ENCODE measurements around the gene MBNL1.
"Not testable (repeated sequence)": the region's sequence is repeated elsewhere in the genome, so short reads cannot be mapped to it uniquely, and the experiment has no call there.

The MBNL1 gene

GRCh38 chr3:152395764-152396163 lies 127.0 kb downstream of the MBNL1 start:
- no peak for TF ChIP-seq CTCF (conservative IDR thresholded peaks at IDR 0.05; ENCODE audit: control insufficient read depth, insufficient read depth, low read depth, low read length)

GRCh38 chr3:152396867-152397266 lies 128.1 kb downstream of the MBNL1 start:
- DNase-seq (ENCODE audit: low read depth) = no peak
- H3K4me3 ChIP-seq (ENCODE audit: control insufficient read depth, low read depth, low read length) = no peak overlapping the region
- no peak for TF ChIP-seq CTCF (conservative IDR thresholded peaks at IDR 0.05; ENCODE audit: control insufficient read depth, insufficient read depth, low read depth, low read length)

More at GRCh38 chr3:152395764-152396163, 127.0 kb downstream of the MBNL1 start:
- no peak overlapping the region for H3K4me3 ChIP-seq (ENCODE audit: control insufficient read depth, low read depth, low read length)
- no peak for DNase-seq (ENCODE audit: low read depth)

DNA sequence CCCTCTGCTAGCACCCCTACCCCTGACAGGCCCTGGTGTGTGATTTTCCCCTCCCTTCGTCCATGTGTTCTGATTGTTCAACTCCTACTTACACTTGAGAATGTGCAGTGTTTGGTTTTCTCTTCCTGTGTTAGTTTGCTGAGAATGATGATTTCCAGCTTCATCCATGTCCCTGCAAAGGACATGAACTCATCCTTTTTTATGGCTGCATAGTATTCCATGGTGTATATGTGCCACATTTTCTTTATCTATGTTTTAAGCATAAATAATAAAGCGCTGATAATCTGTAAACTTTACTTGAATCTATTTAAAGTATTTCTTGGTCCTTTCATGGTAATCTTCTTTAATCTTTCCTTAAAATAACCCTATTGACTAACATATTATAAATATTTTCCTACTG lies 128.6 kb downstream of the MBNL1 start:
- DNase-seq (ENCODE audit: low read depth); H3K4me3 ChIP-seq (ENCODE audit: control insufficient read depth, low read depth, low read length): not testable (repeated sequence)

DNA sequence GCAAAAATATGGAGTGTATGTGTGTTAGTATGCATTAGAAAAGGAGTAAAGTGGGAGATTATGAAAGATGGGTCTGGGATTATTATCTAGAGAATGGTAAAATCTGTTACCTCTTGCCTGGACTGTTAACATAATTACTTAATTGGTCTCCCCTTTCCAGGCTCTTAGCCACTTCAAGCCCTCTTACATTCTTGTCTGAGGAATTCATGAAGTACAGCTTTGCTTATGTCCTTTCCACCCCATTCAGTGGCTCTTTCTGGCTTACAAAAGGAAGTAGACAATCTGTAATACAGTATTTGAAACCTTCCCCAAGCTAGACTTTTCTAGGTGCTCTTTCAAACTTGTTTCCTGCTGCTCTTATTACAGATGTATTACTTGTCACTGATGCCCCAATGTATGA lies 129.8 kb downstream of the MBNL1 start:
- H3K4me3 ChIP-seq (ENCODE audit: control insufficient read depth, low read depth, low read length) = no peak overlapping the region
- no peak for TF ChIP-seq CTCF (conservative IDR thresholded peaks at IDR 0.05; ENCODE audit: control insufficient read depth, insufficient read depth, low read depth, low read length)
- no peak for DNase-seq (ENCODE audit: low read depth)

DNA sequence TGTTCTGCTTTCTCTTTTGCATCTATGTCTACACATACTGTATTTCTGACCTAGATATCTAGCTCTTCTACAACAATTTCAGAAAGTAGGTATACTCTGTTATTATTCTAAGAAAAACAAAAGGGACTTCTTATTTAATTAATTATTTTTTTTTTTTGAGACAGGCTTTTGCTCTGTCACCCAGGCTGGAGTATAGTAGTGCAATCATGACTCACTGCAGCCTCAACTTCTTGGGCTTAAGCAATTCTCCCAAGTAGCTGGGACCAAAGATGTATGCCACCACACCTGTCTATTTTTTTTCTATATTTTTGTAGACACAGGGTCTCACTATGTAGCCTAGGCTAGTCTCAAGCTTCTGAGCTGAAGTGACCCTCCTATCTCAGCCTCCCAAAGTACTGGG lies 130.6 kb downstream of the MBNL1 start:
- H3K4me3 ChIP-seq (ENCODE audit: control insufficient read depth, low read depth, low read length) = no peak overlapping the region
- DNase-seq (ENCODE audit: low read depth) = peak; percentile 78
- TF ChIP-seq CTCF (conservative IDR thresholded peaks at IDR 0.05; ENCODE audit: control insufficient read depth, insufficient read depth, low read depth, low read length) = no peak

DNA sequence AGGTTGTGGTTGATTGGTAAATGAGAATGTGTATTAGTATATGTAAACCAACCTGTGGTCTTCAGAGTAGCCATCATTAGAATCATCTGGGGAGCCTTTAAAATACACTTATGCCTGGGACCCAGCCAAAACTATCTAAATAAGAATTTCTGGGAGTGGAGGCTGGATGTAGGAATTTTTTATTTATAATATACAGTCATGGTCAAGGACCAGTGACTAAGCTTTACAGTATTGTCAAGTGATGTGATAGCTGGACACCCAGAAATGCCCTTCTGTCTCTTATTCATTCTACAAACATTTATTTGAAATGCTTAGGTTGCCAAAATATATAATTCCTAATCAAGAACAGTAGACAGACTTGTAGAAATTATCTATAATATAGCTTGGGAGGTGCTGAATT lies 132.2 kb downstream of the MBNL1 start:
- DNase-seq (ENCODE audit: low read depth) = peak; percentile 73
- no peak overlapping the region for H3K4me3 ChIP-seq (ENCODE audit: control insufficient read depth, low read depth, low read length)
- no peak for TF ChIP-seq CTCF (conservative IDR thresholded peaks at IDR 0.05; ENCODE audit: control insufficient read depth, insufficient read depth, low read depth, low read length)

DNA sequence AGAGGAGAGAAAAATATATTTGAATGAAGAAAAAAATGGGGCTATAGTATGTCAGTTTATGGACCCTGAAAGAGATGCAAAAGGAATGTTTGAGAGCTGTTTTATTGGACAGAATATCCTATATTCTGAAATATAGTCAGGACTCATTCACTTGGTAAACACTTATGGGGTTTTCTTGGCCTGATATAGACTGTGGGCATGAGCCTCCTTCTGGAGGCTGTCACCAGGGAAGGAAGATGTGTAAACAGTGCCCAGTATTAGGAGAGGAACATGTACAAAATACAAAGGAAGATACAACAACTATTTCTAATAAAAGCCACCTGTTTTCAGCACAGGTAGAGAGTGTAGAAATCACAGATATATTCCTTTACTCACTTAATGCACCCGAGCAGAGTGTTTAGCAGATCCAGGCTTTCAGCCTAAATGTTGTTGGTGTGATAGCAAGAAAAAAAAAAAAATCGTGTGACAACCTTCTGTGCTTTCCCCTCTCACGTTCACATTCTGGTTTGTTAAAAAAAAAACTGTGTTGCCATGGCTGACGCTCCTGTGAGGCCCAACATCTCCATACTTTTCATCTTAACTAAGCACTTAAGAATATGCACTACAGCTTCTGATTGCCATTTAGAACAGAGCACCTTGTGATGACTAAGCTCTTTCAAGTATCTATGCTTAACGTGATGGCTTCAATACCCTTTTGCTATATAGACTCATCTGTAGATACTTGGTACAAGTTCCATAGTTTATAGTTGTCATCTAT lies 134.1 kb downstream of the MBNL1 start:
- no peak for DNase-seq (ENCODE audit: low read depth)
- TF ChIP-seq CTCF (conservative IDR thresholded peaks at IDR 0.05; ENCODE audit: control insufficient read depth, insufficient read depth, low read depth, low read length) = no peak
- no peak overlapping the region for H3K4me3 ChIP-seq (ENCODE audit: control insufficient read depth, low read depth, low read length)
